ENCODE measurements around the gene IFT20.

Gene IFT20

DNA sequence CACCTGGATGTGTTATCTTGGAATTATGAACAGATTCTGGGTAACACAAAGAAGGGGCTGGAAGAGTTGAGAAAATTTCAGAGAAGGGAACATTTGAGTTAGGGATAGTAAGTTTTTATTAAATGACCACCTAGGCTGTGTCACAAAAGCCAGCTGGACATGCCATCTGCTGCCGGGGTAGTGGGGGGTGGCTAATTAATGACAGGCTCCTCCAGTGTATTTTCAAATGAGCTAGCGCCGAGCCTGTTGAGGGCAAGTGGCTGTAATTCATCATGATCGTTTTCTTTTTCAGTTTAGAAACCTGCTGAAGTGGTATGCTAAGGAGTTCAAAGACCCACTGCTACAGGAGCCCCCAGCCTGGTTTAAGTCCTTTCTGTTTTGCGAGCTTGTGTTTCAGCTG is 10.1 kb downstream of the IFT20 start:
- DNase-seq (ENCODE audit: low read depth) = no peak
- TF ChIP-seq, protein P1, sequence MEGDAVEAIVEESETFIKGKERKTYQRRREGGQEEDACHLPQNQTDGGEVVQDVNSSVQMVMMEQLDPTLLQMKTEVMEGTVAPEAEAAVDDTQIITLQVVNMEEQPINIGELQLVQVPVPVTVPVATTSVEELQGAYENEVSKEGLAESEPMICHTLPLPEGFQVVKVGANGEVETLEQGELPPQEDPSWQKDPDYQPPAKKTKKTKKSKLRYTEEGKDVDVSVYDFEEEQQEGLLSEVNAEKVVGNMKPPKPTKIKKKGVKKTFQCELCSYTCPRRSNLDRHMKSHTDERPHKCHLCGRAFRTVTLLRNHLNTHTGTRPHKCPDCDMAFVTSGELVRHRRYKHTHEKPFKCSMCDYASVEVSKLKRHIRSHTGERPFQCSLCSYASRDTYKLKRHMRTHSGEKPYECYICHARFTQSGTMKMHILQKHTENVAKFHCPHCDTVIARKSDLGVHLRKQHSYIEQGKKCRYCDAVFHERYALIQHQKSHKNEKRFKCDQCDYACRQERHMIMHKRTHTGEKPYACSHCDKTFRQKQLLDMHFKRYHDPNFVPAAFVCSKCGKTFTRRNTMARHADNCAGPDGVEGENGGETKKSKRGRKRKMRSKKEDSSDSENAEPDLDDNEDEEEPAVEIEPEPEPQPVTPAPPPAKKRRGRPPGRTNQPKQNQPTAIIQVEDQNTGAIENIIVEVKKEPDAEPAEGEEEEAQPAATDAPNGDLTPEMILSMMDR (conservative IDR thresholded peaks at IDR 0.05; ENCODE audit: low read length) = no peak
- H3K4me3 ChIP-seq (ENCODE audit: low read length) = no peak overlapping the region

GRCh38 chr17:28324781-28325180 is 10.5 kb downstream of the IFT20 start:
- TF ChIP-seq, protein P1 (conservative IDR thresholded peaks at IDR 0.05; ENCODE audit: low read length) = no peak
- H3K4me3 ChIP-seq (ENCODE audit: low read length) = no peak overlapping the region
- no peak for DNase-seq (ENCODE audit: low read depth)

DNA sequence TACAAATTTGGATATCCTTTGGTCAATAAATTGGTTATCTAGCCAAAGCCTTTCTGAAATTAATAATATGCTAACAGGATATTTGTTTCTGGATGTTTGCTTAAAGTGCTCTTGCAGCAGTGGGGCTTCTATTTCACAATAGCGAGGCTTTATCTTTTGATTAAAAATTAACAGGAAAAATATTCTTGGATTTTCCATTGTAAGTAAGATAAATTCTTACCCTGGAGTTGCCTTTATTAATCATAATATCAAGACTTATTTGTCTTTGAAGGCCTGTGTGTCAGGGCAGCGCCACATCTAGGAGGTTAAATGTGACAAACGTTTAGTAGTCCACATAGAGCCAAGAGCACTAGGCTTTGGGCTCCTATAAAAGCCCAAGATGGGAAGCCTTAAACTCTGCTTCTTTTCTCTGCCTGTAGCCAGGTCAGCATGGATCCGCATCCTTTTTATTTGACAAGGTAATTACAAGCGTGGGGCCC is 11.0 kb downstream of the IFT20 start:
- DNase-seq (ENCODE audit: low read depth) = no peak
- no peak overlapping the region for H3K4me3 ChIP-seq (ENCODE audit: low read length)
- TF ChIP-seq, protein P1 (conservative IDR thresholded peaks at IDR 0.05; ENCODE audit: low read length) = no peak

DNA sequence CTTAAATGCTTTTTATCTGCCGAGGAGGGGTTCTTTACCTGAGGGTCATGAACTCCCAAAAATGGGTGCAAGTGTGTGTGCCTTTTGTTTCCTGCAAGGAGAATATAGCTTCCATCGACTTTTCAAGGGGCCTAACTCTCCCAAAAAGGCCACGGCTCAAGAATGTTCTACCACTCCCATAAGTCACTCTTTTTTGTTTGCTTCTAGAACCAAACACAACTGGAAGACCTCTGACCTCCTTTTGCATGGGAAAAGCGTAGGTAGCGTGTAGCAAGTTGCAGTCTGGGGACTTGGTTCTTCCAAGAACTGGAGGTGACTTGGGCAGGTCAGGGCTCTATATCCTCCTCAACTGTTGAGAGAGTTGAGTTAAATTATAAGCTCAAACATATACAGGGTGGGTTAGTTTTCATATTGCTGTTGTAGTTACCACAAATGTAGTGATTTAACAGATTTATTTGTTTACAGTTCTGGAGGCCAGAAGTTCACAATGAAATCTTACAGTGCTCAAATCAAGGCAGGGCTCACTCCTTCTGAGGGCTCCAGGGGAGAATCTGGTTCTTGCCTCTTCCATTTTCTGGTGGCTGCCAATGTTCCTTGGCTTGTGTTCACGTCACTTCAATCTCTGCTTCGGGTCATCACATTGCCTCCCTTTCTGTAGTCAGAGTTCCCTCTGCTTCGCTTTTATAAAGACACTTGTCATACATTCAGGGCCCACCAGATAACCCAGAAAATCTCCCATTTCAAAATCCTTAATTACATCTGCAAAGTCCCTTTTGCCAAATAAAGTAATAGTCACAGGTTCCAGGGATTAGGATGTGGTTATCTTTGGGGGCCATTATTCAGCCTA is 14.8 kb downstream of the IFT20 start:
- H3K4me3 ChIP-seq (ENCODE audit: low read length) = no peak overlapping the region; the same call in 1 of the 2 replicates
- TF ChIP-seq, protein P1 (conservative IDR thresholded peaks at IDR 0.05; ENCODE audit: low read length) = no peak
- no peak for DNase-seq (ENCODE audit: low read depth)

DNA sequence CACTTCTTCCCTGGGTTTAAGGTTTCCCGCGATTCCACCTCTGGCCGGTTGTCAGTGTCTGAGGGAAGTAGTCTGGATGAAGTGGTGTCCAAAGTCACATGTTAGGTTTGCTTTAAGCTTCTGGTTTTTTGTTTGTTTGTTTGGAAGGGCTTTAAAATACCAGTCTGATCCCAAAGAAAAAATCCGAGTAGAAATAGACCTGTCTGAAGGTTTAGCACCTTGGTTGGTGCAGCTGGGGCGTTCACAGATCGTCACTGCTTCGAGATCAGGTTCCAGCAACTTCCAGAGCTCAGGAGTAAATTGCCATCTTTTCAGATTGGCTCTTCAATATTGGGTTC is 15.7 kb downstream of the IFT20 start:
- no peak for DNase-seq (ENCODE audit: low read depth)
- peak overlapping the region; percentile 80 for H3K4me3 ChIP-seq (ENCODE audit: low read length)
- TF ChIP-seq, protein P1 (conservative IDR thresholded peaks at IDR 0.05; ENCODE audit: low read length) = no peak

- TF ChIP-seq, protein P1 (conservative IDR thresholded peaks at IDR 0.05; ENCODE audit: low read length) = peak; percentile 22
- DNase-seq (ENCODE audit: low read depth) = peak; percentile 96
- peak within 1 kb of the TSS; percentile 80 for H3K4me3 ChIP-seq (ENCODE audit: low read length)
These were observed 16.3 kb downstream of the IFT20 start, which contains the start of gene TMEM97 for GRCh38 chr17:28318759-28319597. Gene TMEM97, plus strand, starts transcription at chr17:28319200. Its CDS starts 40 bp downstream, at chr17:28319240.

All from AG10803 (cell line).